ENCODE data around the gene SMARCB1.

- TF ChIP-seq CTCF (conservative IDR thresholded peaks at IDR 0.05) = no peak
- TF ChIP-seq EZH2 (IDR thresholded peaks at IDR 0.05; ENCODE audit: low read depth) = no peak
Measured at GRCh38 chr22:23837496-23837859, 50.7 kb downstream of the SMARCB1 start.
